Neuron (in vitro differentiated cells): ENCODE results near the gene TMEM115.

Experiments used
- H2AFZ ChIP-seq: one replicate; pipeline ENCODE4 v1.6.1; 2013; ENCODE audit warnings: low read depth, mild to moderate bottlenecking, inconsistent platforms, low read length, moderate library complexity
- H3K27me3 ChIP-seq: one replicate; pipeline ENCODE4 v1.6.1; 2013; ENCODE audit warnings: low read length; ENCODE audit not compliant: insufficient read depth
- H3K36me3 ChIP-seq: one replicate; pipeline ENCODE4 v1.6.1; 2013; ENCODE audit warnings: low read length; ENCODE audit not compliant: insufficient read depth
- H3K4me1 ChIP-seq: one replicate; pipeline ENCODE4 v1.6.1; 2013; ENCODE audit warnings: low read length; ENCODE audit not compliant: insufficient read depth
- H3K4me3 ChIP-seq: 2 replicates; pipeline ENCODE4 v1.5.1; 2013; ENCODE audit warnings: mild to moderate bottlenecking, low read length, moderate library complexity
- H3K9me3 ChIP-seq: one replicate; pipeline ENCODE4 v1.6.1; 2013; ENCODE audit warnings: low read length

TMEM115 gene

DNA sequence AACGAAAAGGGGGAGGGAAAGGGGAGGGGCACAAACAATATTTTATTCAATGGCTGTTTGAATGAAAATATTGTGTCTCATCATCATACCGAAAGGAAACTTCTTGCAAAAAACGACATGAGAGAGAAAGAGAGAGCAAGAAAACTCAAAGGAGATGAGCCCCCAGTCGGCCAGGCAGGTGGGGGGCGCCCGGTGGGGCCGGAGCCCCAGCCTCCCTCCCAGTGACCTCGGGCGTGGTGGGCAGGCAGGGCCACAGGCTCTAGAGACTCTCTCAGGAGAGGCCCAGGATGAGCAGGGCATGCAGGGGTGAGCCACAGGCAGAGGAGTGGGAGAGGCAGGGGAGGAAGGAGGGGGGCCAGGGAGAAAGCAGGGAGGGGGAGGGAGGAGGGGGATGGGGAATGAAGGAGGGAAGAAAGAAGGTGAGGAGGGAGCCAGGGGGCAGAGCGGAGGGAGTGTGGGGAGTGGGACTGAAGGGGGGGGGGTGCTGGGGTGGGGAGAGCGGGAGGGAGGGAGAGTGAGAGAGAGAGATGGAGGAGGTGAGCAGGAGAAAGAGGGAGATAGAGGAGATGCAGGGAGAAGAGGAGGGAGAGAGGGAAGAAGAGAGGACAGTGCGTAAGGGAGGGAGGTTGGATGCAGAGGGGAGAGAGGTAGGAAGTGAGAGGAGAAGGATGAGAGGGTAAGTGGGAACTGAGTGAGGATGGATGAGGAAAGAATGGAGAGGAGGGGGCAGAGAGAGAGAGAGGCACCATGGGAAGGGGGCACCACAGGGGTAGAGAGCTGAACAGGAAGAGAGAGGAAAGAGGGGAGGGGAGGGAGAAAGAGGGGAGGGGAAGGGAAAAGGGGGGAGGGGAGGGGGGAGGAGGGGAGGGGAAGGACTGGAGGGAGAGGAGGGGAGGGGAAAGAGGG, 14.1 kb upstream of the TMEM115 start:
- Histone ChIP-seq H3K9me3 (no peaks in the 10 kb centered on the region), H3K4me3 (no peak overlapping the region), H3K36me3 (no peaks in the 10 kb centered on the region), H3K4me1 (peaks cover 25% of the 10 kb centered on the region), H3K27me3 (peaks cover 9% of the 10 kb centered on the region), H2AFZ (no peak overlapping the region)

- peaks cover 25% of the 10 kb centered on the region for H3K4me1 ChIP-seq
- H2AFZ ChIP-seq: no peak overlapping the region
- H3K4me3 ChIP-seq: no peak overlapping the region
Measured at GRCh38 chr3:50372349-50372748, 13.0 kb upstream of the TMEM115 start.

DNA sequence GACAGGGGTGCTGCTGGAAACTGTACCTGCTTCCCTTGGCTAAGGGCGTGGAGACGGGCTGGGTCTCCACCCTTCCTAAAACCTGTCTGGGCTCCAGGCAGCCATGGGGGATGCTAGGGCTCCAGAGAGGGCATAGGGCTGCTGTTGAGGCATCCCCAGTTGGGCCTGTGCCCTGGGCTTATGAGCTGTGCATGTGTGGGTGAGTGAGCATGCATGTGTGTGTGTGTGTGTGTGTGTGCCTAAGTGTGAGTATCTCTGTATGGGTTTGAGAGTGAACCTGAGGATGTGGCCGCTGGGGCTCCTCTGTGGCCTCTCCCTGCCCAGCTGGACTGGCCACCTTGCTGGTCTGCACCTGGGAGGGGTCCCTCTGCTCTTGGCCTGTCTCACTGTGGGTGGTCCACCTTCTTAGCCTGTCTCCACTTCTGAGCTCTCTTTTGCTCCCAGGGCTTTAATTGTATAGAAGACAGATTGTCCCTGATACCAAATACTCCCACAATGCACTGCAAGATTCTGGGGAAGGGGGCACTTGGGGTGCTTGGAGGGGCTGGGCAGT, 11.9 kb upstream of the TMEM115 start:
- H3K9me3 ChIP-seq: no peaks in the 10 kb centered on the region
- peaks cover 25% of the 10 kb centered on the region for H3K4me1 ChIP-seq
- no peaks in the 10 kb centered on the region for H3K36me3 ChIP-seq
- H3K4me3 ChIP-seq: no peak overlapping the region
- H3K27me3 ChIP-seq: peaks cover 12% of the 10 kb centered on the region
- no peak overlapping the region for H2AFZ ChIP-seq

More at GRCh38 chr3:50372349-50372748, 13.0 kb upstream of the TMEM115 start:
- H3K9me3 ChIP-seq: no peaks in the 10 kb centered on the region
- H3K27me3 ChIP-seq: peaks cover 9% of the 10 kb centered on the region
- H3K36me3 ChIP-seq: no peaks in the 10 kb centered on the region

- Histone ChIP-seq H3K27me3 (peaks cover 15% of the 10 kb centered on the region), H2AFZ (no peak overlapping the region), H3K36me3 (no peaks in the 10 kb centered on the region), H3K9me3 (no peaks in the 10 kb centered on the region), H3K4me1 (peaks cover 25% of the 10 kb centered on the region), H3K4me3 (no peak overlapping the region)
Measured at GRCh38 chr3:50370594-50370993, 11.3 kb upstream of the TMEM115 start.

- no peaks in the 10 kb centered on the region for H3K9me3 ChIP-seq
- no peaks in the 10 kb centered on the region for H3K36me3 ChIP-seq
- H3K4me3 ChIP-seq: no peak overlapping the region
- peaks cover 21% of the 10 kb centered on the region for H3K4me1 ChIP-seq
- peaks cover 25% of the 10 kb centered on the region for H3K27me3 ChIP-seq
- no peak overlapping the region for H2AFZ ChIP-seq
Measured at GRCh38 chr3:50369012-50369670, 9.8 kb upstream of the TMEM115 start.

DNA sequence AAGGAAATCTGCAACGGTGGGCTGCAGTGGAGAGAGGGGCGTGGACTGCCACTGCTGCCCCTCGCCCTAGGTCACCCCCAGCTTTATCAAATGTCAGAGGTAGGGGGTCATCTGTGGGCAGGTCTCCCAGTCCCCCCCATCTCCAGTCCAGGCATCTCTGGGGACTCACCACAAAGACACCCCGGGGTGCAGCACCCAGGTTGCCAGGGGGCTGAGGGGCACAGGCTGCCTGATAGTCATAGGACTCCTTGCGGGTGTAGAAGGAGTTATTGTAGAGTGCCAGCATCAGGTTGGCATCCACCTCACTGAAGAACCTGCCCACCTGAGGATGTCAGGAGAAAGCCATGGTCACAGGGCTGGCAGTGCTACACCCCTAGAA, 6.5 kb upstream of the TMEM115 start:
- Histone ChIP-seq H3K4me1 (peaks cover 2% of the 10 kb centered on the region), H3K27me3 (peaks cover 32% of the 10 kb centered on the region), H3K36me3 (no peaks in the 10 kb centered on the region), H2AFZ (no peak overlapping the region), H3K4me3 (no peak overlapping the region), H3K9me3 (no peaks in the 10 kb centered on the region)

GRCh38 chr3:50365080-50365841, 5.9 kb upstream of the TMEM115 start:
- Histone ChIP-seq H3K9me3 (no peaks in the 10 kb centered on the region), H3K4me3 (no peak overlapping the region), H3K27me3 (peaks cover 32% of the 10 kb centered on the region), H3K36me3 (no peaks in the 10 kb centered on the region), H3K4me1 (no peaks in the 10 kb centered on the region), H2AFZ (no peak overlapping the region)

GRCh38 chr3:50364573-50365079, 5.3 kb upstream of the TMEM115 start:
- H3K9me3 ChIP-seq: no peaks in the 10 kb centered on the region
- H3K4me1 ChIP-seq: no peaks in the 10 kb centered on the region
- no peak overlapping the region for H2AFZ ChIP-seq
- H3K27me3 ChIP-seq: peaks cover 27% of the 10 kb centered on the region
- no peak overlapping the region for H3K4me3 ChIP-seq
- H3K36me3 ChIP-seq: no peaks in the 10 kb centered on the region

DNA sequence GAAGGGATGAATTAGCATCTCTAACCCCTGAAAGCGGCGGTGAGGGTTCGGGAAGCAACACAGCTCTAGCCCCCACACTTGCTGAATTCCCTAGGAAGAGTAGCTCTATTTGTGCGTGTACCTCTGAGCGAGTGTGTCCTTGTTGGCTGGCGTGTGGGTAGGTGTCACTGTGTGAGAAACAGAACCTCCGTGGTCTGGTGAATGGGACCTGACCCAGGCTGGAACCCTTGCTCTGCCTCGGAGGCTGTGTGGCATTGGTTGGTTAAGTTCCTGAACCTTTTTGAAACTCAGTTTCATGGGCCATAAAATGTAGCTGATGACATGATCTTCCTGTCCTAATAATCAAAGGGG, 414 bp upstream of the TMEM115 start:
- Histone ChIP-seq H3K4me3 (peak overlapping the region; percentile 80), H3K4me1 (peaks cover 30% of the 10 kb centered on the region), H3K27me3 (peaks cover 12% of the 10 kb centered on the region), H3K36me3 (peaks cover 25% of the 10 kb centered on the region), H3K9me3 (no peaks in the 10 kb centered on the region), H2AFZ (peak overlapping the region; percentile 39)

DNA sequence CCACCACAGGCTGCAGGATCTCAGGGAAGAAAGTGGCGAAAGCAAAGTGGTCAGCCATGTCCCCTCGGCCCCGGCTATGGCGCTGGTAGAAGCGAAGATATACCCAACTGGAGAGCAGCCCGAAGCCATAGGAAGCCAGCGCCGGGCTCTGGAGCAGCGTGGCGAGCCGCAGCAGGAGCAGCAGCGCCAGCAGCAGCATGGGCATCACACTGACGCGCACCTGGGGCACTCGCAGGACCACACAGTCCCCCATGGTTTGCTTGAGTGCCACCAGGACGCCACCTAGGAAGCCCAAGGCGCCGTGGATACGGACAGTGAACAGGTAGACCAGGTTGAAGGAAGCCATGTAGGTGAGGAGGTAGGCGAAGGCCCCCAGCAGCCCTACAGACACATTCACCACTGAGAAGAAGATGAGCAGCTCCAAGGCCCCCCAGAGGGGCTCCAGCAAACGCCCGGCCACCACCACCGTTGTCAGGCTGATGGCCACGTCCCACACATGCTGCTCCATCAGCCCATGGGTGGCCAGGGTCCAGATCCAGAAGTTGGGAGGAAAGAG, 888 bp downstream of the TMEM115 start:
- Histone ChIP-seq H2AFZ (no peak overlapping the region), H3K4me3 (peak overlapping the region; percentile 80), H3K27me3 (peaks cover under 1% of the 10 kb centered on the region), H3K9me3 (no peaks in the 10 kb centered on the region), H3K36me3 (peaks cover 37% of the 10 kb centered on the region), H3K4me1 (peaks cover 30% of the 10 kb centered on the region)

- Histone ChIP-seq H3K4me3 (peak overlapping the region; percentile 80), H3K36me3 (peaks cover 40% of the 10 kb centered on the region)
Measured at GRCh38 chr3:50357481-50357880, 1.8 kb downstream of the TMEM115 start.

DNA sequence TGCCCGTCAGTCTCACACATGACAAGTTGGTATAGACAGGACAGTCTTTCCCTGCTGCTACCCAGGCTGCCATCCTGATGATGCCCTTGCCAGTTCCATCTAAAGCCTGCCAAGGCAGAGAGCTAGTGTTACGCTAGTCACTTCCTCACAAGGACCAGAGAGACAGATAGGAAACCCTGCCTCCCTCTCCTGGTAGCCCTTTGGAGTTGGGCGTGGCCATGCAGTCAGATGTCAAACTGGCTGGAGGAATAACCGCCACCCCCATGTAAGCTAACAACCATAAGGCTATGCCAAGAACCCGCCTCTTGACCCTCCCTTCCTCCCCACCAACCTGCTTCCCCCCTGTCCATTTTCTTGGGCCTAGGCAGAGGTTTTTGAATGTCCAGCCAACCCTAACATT, 2.8 kb downstream of the TMEM115 start:
- Histone ChIP-seq H2AFZ (no peak overlapping the region), H3K4me1 (peaks cover 32% of the 10 kb centered on the region), H3K36me3 (peaks cover 40% of the 10 kb centered on the region), H3K27me3 (no peaks in the 10 kb centered on the region), H3K4me3 (peak overlapping the region; percentile 80), H3K9me3 (no peaks in the 10 kb centered on the region)

More at GRCh38 chr3:50357481-50357880, 1.8 kb downstream of the TMEM115 start:
- H3K9me3 ChIP-seq: no peaks in the 10 kb centered on the region
- no peaks in the 10 kb centered on the region for H3K27me3 ChIP-seq
- no peak overlapping the region for H2AFZ ChIP-seq
- H3K4me1 ChIP-seq: peaks cover 30% of the 10 kb centered on the region
